ENCODE measurements around the gene ZER1.

ZER1 gene

DNA sequence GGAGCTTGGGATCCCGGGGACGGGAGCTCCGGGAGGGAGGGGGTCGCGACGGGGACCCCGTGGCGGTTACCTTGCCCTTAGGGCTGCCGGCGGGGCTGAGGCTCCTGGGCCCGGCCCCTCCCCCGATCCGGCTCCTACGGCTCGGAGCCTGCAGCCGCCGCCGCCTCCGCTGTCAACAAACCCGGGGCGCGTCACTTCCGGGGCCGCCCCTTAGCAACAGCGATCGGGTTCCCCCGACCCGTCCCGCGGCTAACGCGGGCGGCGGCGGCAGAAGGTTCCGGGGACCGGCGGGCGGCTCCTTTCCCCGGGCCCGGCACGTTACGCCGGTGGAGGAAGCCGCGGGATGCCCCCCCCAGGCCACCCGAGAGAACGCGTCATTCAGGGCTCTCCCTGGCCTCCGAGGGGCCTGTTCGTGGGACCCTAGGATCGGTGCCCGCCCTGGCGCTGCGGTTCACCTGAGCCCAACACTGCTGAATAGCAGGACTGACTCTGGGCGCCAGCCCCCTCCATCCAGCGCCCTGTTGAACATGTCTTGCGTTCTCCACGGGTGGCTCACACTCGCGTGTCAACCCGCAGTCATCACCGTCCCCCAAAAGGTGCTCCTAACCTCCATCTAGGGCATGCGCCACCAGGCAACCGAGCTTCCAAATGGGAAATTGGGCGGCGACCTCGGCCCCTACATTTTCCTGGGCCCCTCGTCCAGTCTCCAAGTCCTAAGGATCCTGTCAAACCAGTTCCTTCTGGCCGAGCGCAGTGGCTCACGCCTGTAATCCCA lies at the start of gene ZER1:
ZER1 (minus strand) TSS at position 183 of the 775 bp plus-strand sequence. CDS start 16,362 bp downstream, outside the sequence.
- Histone ChIP-seq H3K27me3 (ENCODE audit: control insufficient read depth in 1 of 2, insufficient read depth in 2 of 2, low read length in 2 of 2) (no peaks in the 10 kb centered on the region), H3K4me1 (ENCODE audit: control insufficient read depth, insufficient read depth, low read length) (peaks cover 21% of the 10 kb centered on the region), H3K36me3 (ENCODE audit: control insufficient read depth in 2 of 2, insufficient read depth in 2 of 2, low read length in 2 of 2) (peaks cover 0 to 7% of the 10 kb centered on the region in 2 donors), H3K27ac (ENCODE audit: low read length) (peak within 1 kb of the TSS; percentile 88), H3K9ac (ENCODE audit: low read length in 2 of 2) (peak within 1 kb of the TSS; percentile 96), H3K9me3 (ENCODE audit: control insufficient read depth in 2 of 2, low read length in 2 of 2) (no peaks in the 10 kb centered on the region), H3K4me3 (ENCODE audit: low read length in 2 of 2) (peak within 1 kb of the TSS; percentile 98 to 99)

- H3K4me1 ChIP-seq (ENCODE audit: control insufficient read depth, insufficient read depth, low read length): peaks cover 17% of the 10 kb centered on the region
- H3K36me3 ChIP-seq (ENCODE audit: control insufficient read depth in 2 of 2, insufficient read depth in 2 of 2, low read length in 2 of 2): peaks cover 16 to 28% of the 10 kb centered on the region in 2 donors
- H3K9ac ChIP-seq (ENCODE audit: low read length in 2 of 2): no peak overlapping the region
- no peaks in the 10 kb centered on the region for H3K27me3 ChIP-seq (ENCODE audit: control insufficient read depth in 1 of 2, insufficient read depth in 2 of 2, low read length in 2 of 2)
- H3K4me3 ChIP-seq (ENCODE audit: low read length in 2 of 2): no peak overlapping the region
- peak overlapping the region; percentile 70 for H3K27ac ChIP-seq (ENCODE audit: low read length)
- H3K9me3 ChIP-seq (ENCODE audit: control insufficient read depth in 2 of 2, low read length in 2 of 2): no peaks in the 10 kb centered on the region
These were observed 49.2 kb upstream of the ZER1 start for GRCh38 chr9:128820665-128821583.

DNA sequence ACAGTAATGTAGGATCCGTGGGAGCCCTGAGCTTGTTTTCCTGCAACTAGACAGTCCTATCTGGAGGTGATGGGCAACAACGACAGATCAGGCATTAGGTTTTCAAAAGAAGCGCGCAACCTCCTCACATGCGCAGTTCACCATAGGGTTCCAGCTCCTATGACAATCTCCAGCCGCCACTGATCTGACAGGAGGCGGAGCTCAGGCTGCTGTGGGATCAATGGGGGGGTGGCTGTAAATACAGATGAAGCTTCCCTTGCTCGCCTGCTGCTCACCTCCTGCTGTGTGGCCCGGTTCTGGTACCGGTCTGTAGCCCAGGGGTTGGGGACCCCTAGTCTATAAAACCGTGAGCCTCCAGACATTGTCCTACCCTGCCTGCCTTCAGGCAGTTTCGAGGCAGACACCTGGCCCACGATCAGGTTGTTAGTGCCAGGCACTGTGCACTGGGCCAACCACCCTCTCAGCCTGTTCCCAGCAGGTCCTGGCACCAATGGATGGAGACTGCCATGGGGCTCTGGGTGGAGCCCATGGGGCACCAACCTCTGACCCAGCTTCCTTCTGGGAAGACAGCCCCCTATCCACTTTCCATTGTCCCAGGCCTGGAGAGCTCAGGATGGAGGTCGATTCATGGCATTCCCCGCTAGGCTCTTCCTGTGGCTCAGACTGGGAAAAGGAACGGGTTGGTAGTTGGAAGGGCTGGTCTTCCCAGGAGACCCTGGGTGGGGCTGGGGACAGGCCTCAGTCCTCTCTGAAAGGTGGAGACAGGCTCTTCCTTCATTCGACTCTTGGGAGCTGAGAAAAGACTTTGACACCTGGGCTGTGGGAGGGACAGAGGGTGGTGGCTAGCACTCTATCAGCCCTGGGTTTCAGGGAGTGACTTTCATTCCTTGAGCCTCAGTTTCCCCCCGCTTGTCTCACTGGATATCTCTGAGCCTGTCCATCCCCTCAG lies 48.3 kb upstream of the ZER1 start:
- Histone ChIP-seq H3K36me3 (ENCODE audit: control insufficient read depth in 2 of 2, insufficient read depth in 2 of 2, low read length in 2 of 2) (peaks cover 16 to 22% of the 10 kb centered on the region in 2 donors), H3K9ac (ENCODE audit: low read length in 2 of 2) (peak overlapping the region in 1 of 2 donors; percentile 36), H3K27ac (ENCODE audit: low read length) (peak overlapping the region; percentile 70), H3K9me3 (ENCODE audit: control insufficient read depth in 2 of 2, low read length in 2 of 2) (no peaks in the 10 kb centered on the region), H3K27me3 (ENCODE audit: control insufficient read depth in 1 of 2, insufficient read depth in 2 of 2, low read length in 2 of 2) (no peaks in the 10 kb centered on the region), H3K4me1 (ENCODE audit: control insufficient read depth, insufficient read depth, low read length) (peaks cover 17% of the 10 kb centered on the region), H3K4me3 (ENCODE audit: low read length in 2 of 2) (peak overlapping the region; percentile 62 to 78)

DNA sequence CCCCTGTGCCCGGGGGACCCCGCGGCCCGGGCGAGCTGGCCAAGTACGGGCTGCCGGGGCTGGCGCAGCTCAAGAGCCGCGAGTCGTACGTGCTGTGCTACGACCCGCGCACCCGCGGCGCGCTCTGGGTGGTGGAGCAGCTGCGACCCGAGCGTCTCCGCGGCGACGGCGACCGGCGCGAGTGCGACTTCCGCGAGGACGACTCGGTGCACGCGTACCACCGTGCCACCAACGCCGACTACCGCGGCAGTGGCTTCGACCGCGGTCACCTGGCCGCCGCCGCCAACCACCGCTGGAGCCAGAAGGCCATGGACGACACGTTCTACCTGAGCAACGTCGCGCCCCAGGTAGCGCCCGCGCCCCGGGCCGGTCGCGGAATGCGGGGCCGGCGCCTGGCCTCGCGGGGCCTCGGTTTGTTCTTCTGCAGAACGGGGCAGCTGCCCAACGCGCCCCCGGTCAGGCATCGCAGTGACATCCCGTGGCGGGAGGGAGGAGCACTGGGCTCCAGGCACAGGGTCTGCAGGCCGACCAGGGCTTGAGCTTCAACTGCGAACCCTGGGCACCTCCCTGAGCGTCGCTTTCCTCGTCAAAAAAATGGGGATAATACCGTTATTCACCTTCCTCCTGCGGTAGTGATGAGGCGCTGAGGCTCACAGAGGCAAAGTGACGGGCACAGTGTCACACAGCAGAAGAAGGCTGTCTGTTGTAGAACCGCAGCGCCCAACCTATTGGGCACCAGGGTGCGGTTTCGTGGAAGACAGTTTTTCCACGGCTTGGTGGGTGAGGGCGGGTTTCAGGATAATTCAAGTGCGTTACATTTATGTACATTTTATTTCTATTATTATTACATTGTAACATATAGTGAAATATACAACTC lies 47.4 kb upstream of the ZER1 start:
- Histone ChIP-seq H3K36me3 (ENCODE audit: control insufficient read depth in 2 of 2, insufficient read depth in 2 of 2, low read length in 2 of 2) (peaks cover 13 to 16% of the 10 kb centered on the region in 2 donors), H3K27ac (ENCODE audit: low read length) (no peak overlapping the region), H3K9ac (ENCODE audit: low read length in 2 of 2) (peak overlapping the region; percentile 42 to 45), H3K4me3 (ENCODE audit: low read length in 2 of 2) (peak overlapping the region; percentile 62 to 78), H3K4me1 (ENCODE audit: control insufficient read depth, insufficient read depth, low read length) (peaks cover 17% of the 10 kb centered on the region), H3K27me3 (ENCODE audit: control insufficient read depth in 1 of 2, insufficient read depth in 2 of 2, low read length in 2 of 2) (no peaks in the 10 kb centered on the region), H3K9me3 (ENCODE audit: control insufficient read depth in 2 of 2, low read length in 2 of 2) (no peaks in the 10 kb centered on the region)

GRCh38 chr9:128818099-128818838 lies 46.5 kb upstream of the ZER1 start, which contains the start of gene ENDOG:
TSS of gene ENDOG (plus strand) at chr9:128818500. CDS start at chr9:128818685, 185 bp downstream.
- Histone ChIP-seq H3K27ac (ENCODE audit: low read length) (peak within 1 kb of the TSS; percentile 60), H3K27me3 (ENCODE audit: control insufficient read depth in 1 of 2, insufficient read depth in 2 of 2, low read length in 2 of 2) (no peaks in the 10 kb centered on the region), H3K4me3 (ENCODE audit: low read length in 2 of 2) (peak within 1 kb of the TSS; percentile 62 to 78), H3K9me3 (ENCODE audit: control insufficient read depth in 2 of 2, low read length in 2 of 2) (no peaks in the 10 kb centered on the region), H3K9ac (ENCODE audit: low read length in 2 of 2) (peak within 1 kb of the TSS; percentile 46 to 66), H3K36me3 (ENCODE audit: control insufficient read depth in 2 of 2, insufficient read depth in 2 of 2, low read length in 2 of 2) (peaks cover 12% of the 10 kb centered on the region in 2 donors), H3K4me1 (ENCODE audit: control insufficient read depth, insufficient read depth, low read length) (peaks cover 17% of the 10 kb centered on the region)

GRCh38 chr9:128810873-128811272 lies 39.1 kb upstream of the ZER1 start:
- H3K9ac ChIP-seq (ENCODE audit: low read length in 2 of 2): no peak overlapping the region
- no peaks in the 10 kb centered on the region for H3K9me3 ChIP-seq (ENCODE audit: control insufficient read depth in 2 of 2, low read length in 2 of 2)
- peaks cover 18 to 19% of the 10 kb centered on the region in 2 donors for H3K36me3 ChIP-seq (ENCODE audit: control insufficient read depth in 2 of 2, insufficient read depth in 2 of 2, low read length in 2 of 2)
- no peak overlapping the region for H3K4me3 ChIP-seq (ENCODE audit: low read length in 2 of 2)
- no peak overlapping the region for H3K27ac ChIP-seq (ENCODE audit: low read length)
- H3K4me1 ChIP-seq (ENCODE audit: control insufficient read depth, insufficient read depth, low read length): no peaks in the 10 kb centered on the region
- H3K27me3 ChIP-seq (ENCODE audit: control insufficient read depth in 1 of 2, insufficient read depth in 2 of 2, low read length in 2 of 2): no peaks in the 10 kb centered on the region

- Histone ChIP-seq H3K9ac (ENCODE audit: low read length in 2 of 2) (no peak overlapping the region), H3K27me3 (ENCODE audit: control insufficient read depth in 1 of 2, insufficient read depth in 2 of 2, low read length in 2 of 2) (no peaks in the 10 kb centered on the region), H3K27ac (ENCODE audit: low read length) (peak overlapping the region; percentile 6), H3K4me1 (ENCODE audit: control insufficient read depth, insufficient read depth, low read length) (no peaks in the 10 kb centered on the region), H3K4me3 (ENCODE audit: low read length in 2 of 2) (no peak overlapping the region), H3K36me3 (ENCODE audit: control insufficient read depth in 2 of 2, insufficient read depth in 2 of 2, low read length in 2 of 2) (peaks cover 27% of the 10 kb centered on the region in 2 donors), H3K9me3 (ENCODE audit: control insufficient read depth in 2 of 2, low read length in 2 of 2) (no peaks in the 10 kb centered on the region)
These were observed 38.1 kb upstream of the ZER1 start for GRCh38 chr9:128809831-128810230.

GRCh38 chr9:128809036-128809599 lies 37.4 kb upstream of the ZER1 start:
- no peak overlapping the region for H3K4me3 ChIP-seq (ENCODE audit: low read length in 2 of 2)
- H3K9ac ChIP-seq (ENCODE audit: low read length in 2 of 2): no peak overlapping the region
- H3K9me3 ChIP-seq (ENCODE audit: control insufficient read depth in 2 of 2, low read length in 2 of 2): no peaks in the 10 kb centered on the region
- H3K27ac ChIP-seq (ENCODE audit: low read length): no peak overlapping the region
- no peaks in the 10 kb centered on the region for H3K27me3 ChIP-seq (ENCODE audit: control insufficient read depth in 1 of 2, insufficient read depth in 2 of 2, low read length in 2 of 2)
- peaks cover 28% of the 10 kb centered on the region in 2 donors for H3K36me3 ChIP-seq (ENCODE audit: control insufficient read depth in 2 of 2, insufficient read depth in 2 of 2, low read length in 2 of 2)
- H3K4me1 ChIP-seq (ENCODE audit: control insufficient read depth, insufficient read depth, low read length): no peaks in the 10 kb centered on the region

GRCh38 chr9:128808543-128808942 lies 36.8 kb upstream of the ZER1 start:
- Histone ChIP-seq H3K9ac (ENCODE audit: low read length in 2 of 2) (no peak overlapping the region), H3K27me3 (ENCODE audit: control insufficient read depth in 1 of 2, insufficient read depth in 2 of 2, low read length in 2 of 2) (no peaks in the 10 kb centered on the region), H3K36me3 (ENCODE audit: control insufficient read depth in 2 of 2, insufficient read depth in 2 of 2, low read length in 2 of 2) (peaks cover 34% of the 10 kb centered on the region in 2 donors), H3K4me1 (ENCODE audit: control insufficient read depth, insufficient read depth, low read length) (no peaks in the 10 kb centered on the region), H3K9me3 (ENCODE audit: control insufficient read depth in 2 of 2, low read length in 2 of 2) (no peaks in the 10 kb centered on the region), H3K4me3 (ENCODE audit: low read length in 2 of 2) (no peak overlapping the region), H3K27ac (ENCODE audit: low read length) (no peak overlapping the region)

Data from stomach smooth muscle (tissue), 2 donors.